GM12873 (cell line): ENCODE data around the gene IGSF6.

Experiments
- CTCF ChIP-seq: IDR thresholded peaks from 2 replicates; pipeline ENCODE4 v1.5.1; 2012; ENCODE audit warnings: low read depth, mild to moderate bottlenecking, moderate library complexity, low read length, control low read depth; ENCODE audit not compliant: insufficient read depth; ENCODE audit errors: missing control alignments

Gene IGSF6

GRCh38 chr16:21597561-21598030 lies 54.8 kb downstream of the IGSF6 start:
- no peak for TF ChIP-seq CTCF

- no peak for TF ChIP-seq CTCF
Measured at GRCh38 chr16:21593530-21594289, 58.7 kb downstream of the IGSF6 start.

GRCh38 chr16:21592191-21592590 lies 60.2 kb downstream of the IGSF6 start:
- TF ChIP-seq CTCF: no peak

GRCh38 chr16:21590796-21591195 lies 61.6 kb downstream of the IGSF6 start:
- no peak for TF ChIP-seq CTCF

- no peak for TF ChIP-seq CTCF
Measured at GRCh38 chr16:21590287-21590686, 62.1 kb downstream of the IGSF6 start.

- TF ChIP-seq CTCF: no peak
Measured at GRCh38 chr16:21589551-21589950, 62.9 kb downstream of the IGSF6 start.
